ENCODE results near the gene CD300LF. TPM values are rescaled to one million over a fixed set of nuclear protein-coding genes. Genes with fewer than 3 reads are reported as not detected.

The CD300LF gene
- total RNA-seq, 1 experiment from 2014 or later = not detected

DNA sequence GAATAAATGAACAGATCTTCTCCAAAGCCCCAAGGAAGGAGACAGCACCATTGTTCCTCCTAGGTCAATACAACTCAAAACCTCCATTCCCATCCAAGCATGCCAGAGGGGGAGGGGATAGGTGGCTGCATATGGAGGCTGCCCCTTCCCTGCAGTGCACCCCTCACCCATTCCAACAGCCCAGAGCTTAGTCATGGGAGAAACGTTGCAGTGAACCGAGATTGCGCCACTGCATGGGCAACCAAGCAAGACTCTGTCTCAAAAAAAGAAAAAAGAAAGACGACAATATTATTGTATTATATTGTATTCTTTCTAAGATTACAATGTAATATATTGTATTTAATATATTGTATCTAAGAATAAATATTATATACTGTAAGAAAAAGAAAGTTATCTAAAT is 52.8 kb downstream of the CD300LF start:
- intact Hi-C loops (cut with micrococcal nuclease; ENCODE audit: unreplicated experiment) = loop anchor here (10.0 kb wide), 1 partner anchor 205 kb away; no protein-coding TSS in a partner anchor
- TF ChIP-seq, protein P1, sequence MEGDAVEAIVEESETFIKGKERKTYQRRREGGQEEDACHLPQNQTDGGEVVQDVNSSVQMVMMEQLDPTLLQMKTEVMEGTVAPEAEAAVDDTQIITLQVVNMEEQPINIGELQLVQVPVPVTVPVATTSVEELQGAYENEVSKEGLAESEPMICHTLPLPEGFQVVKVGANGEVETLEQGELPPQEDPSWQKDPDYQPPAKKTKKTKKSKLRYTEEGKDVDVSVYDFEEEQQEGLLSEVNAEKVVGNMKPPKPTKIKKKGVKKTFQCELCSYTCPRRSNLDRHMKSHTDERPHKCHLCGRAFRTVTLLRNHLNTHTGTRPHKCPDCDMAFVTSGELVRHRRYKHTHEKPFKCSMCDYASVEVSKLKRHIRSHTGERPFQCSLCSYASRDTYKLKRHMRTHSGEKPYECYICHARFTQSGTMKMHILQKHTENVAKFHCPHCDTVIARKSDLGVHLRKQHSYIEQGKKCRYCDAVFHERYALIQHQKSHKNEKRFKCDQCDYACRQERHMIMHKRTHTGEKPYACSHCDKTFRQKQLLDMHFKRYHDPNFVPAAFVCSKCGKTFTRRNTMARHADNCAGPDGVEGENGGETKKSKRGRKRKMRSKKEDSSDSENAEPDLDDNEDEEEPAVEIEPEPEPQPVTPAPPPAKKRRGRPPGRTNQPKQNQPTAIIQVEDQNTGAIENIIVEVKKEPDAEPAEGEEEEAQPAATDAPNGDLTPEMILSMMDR (IDR thresholded peaks at IDR 0.05; ENCODE audit: unreplicated experiment) = no peak
- CTCF ChIA-PET = interaction anchor here (3.8 kb wide), 1 partner anchor 77 kb away, joined by 102 read pairs; the partner anchor contains the start of gene RAB37

DNA sequence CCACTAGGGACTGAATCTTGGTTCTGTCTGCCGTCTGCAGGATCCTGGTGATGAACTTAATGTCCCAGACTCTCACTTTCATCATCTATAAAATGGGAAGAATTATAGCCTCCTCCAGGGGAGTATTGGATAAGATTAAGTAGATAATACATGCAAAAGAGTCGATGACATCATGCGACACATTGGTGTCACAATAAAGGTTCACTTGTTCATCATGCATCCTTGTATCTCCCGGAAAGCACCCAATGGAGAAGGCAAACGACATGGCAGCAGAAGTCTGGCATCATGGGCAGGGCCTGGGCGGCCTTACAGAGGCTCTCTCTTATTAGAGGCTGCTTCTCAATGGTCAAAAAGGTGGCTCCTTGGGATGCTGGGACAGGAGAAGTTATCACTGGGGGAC is 54.1 kb downstream of the CD300LF start:
- BruUV-seq (replicated peaks) = no TSS peak
- intact Hi-C loops (cut with micrococcal nuclease; ENCODE audit: unreplicated experiment) = loop anchor here (10.0 kb wide), 1 partner anchor 206 kb away; no protein-coding TSS in a partner anchor
- TF ChIP-seq, protein P1 (IDR thresholded peaks at IDR 0.05; ENCODE audit: unreplicated experiment) = no peak
- CTCF ChIA-PET = interaction anchor here (2.0 to 3.8 kb wide), 2 partner anchors 78 to 93 kb away, joined by 5 to 102 read pairs; partner anchors contain the start of gene RAB37
- Mint-ChIP-seq H3K27ac (ENCODE audit: unreplicated experiment) (no peak overlapping the region), H3K4me1 (ENCODE audit: low read depth, unreplicated experiment) (no peaks in the 10 kb centered on the region), H3K36me3 (ENCODE audit: insufficient read depth, unreplicated experiment) (no peaks in the 10 kb centered on the region), H3K27me3 (ENCODE audit: unreplicated experiment) (peaks cover 100% of the 10 kb centered on the region), H3K9me3 (ENCODE audit: low read depth, unreplicated experiment) (no peaks in the 10 kb centered on the region), H3K4me3 (ENCODE audit: low read depth, unreplicated experiment) (no peak overlapping the region)
- DNase-seq = no peak

More for the DNA sequence above, 52.8 kb downstream of the CD300LF start:
- Mint-ChIP-seq H3K4me3 (ENCODE audit: low read depth, unreplicated experiment) (no peak overlapping the region), H3K27me3 (ENCODE audit: unreplicated experiment) (peaks cover 100% of the 10 kb centered on the region), H3K9me3 (ENCODE audit: low read depth, unreplicated experiment) (no peaks in the 10 kb centered on the region), H3K4me1 (ENCODE audit: low read depth, unreplicated experiment) (no peaks in the 10 kb centered on the region), H3K27ac (ENCODE audit: unreplicated experiment) (no peak overlapping the region), H3K36me3 (ENCODE audit: insufficient read depth, unreplicated experiment) (no peaks in the 10 kb centered on the region)
- no TSS peak for BruUV-seq (replicated peaks)
- DNase-seq = no peak

DNA sequence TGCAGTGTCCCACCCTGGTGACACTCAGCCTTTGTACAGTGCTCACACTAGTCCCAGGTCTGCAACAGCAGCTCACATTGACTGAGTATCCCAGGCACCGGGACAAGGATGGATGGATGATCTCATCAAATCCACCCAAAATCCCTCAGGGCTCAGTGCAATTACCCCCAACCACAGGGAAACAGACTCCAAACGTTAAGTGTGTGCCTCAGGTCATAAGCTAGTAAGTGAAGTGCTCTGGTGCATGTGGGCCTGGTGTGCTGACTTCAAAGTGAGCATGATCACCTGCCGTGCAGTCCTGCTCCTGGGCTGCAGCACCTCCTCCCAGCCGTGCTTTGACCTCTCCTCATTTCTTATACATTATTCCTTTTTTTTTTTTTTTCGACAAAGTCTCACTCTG is 58.0 kb downstream of the CD300LF start:
- no peaks in the 10 kb centered on the region for H3K36me3 Mint-ChIP-seq (ENCODE audit: insufficient read depth, unreplicated experiment)
- peaks cover 100% of the 10 kb centered on the region for H3K27me3 Mint-ChIP-seq (ENCODE audit: unreplicated experiment)
- no peak overlapping the region for H3K27ac Mint-ChIP-seq (ENCODE audit: unreplicated experiment)
- CTCF ChIA-PET = interaction anchor here (0.6 to 1.1 kb wide), 3 partner anchors 82 to 188 kb away, joined by 3 read pairs; no protein-coding TSS in a partner anchor
- H3K9me3 Mint-ChIP-seq (ENCODE audit: low read depth, unreplicated experiment) = no peaks in the 10 kb centered on the region
- TF ChIP-seq, protein P1 (IDR thresholded peaks at IDR 0.05; ENCODE audit: unreplicated experiment) = no peak
- no peaks in the 10 kb centered on the region for H3K4me1 Mint-ChIP-seq (ENCODE audit: low read depth, unreplicated experiment)
- no peak for DNase-seq
- H3K4me3 Mint-ChIP-seq (ENCODE audit: low read depth, unreplicated experiment) = no peak overlapping the region
- intact Hi-C loops (cut with micrococcal nuclease; ENCODE audit: unreplicated experiment) = loop anchor here (10.0 kb wide), 1 partner anchor 210 kb away; no protein-coding TSS in a partner anchor
- no TSS peak for BruUV-seq (replicated peaks)

DNA sequence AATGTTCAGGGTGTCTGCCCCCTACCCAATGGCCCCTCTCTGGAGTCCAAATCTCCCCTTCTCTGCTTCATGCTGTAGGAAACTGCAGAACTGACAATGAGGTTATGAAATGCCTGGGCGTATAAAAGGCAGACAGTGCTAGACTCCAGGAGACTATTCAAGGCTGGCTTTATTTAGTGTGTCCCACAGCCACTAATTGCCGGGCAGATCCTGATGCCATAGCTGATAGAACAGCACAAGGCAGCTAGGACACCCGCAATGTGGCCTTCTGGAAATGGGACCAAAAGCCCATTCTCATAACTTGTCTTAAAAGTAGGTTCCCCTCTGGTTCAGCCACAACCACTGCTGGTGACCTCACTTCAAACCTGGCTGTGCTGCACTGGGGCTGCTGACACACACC is 60.7 kb downstream of the CD300LF start:
- Mint-ChIP-seq H3K27me3 (ENCODE audit: unreplicated experiment) (peaks cover 94% of the 10 kb centered on the region), H3K27ac (ENCODE audit: unreplicated experiment) (no peak overlapping the region), H3K4me3 (ENCODE audit: low read depth, unreplicated experiment) (no peak overlapping the region), H3K9me3 (ENCODE audit: low read depth, unreplicated experiment) (no peaks in the 10 kb centered on the region), H3K4me1 (ENCODE audit: low read depth, unreplicated experiment) (no peaks in the 10 kb centered on the region), H3K36me3 (ENCODE audit: insufficient read depth, unreplicated experiment) (no peaks in the 10 kb centered on the region)
- intact Hi-C loops (cut with micrococcal nuclease; ENCODE audit: unreplicated experiment) = loop anchor here (10.0 kb wide), 1 partner anchor 213 kb away; no protein-coding TSS in a partner anchor
- BruUV-seq (replicated peaks) = no TSS peak
- TF ChIP-seq, protein P1 (IDR thresholded peaks at IDR 0.05; ENCODE audit: unreplicated experiment) = no peak
- CTCF ChIA-PET = no interaction called here
- no peak for DNase-seq
